Activated naive CD8-positive, alpha-beta T cell treated with anti-CD3 and anti-CD28 coated beads, Interleukin-2, amount 10 ng/mL, durations not matched to agents 7 days and 5 days (primary cell): ENCODE results near the gene PPP1R1C. TPM values are rescaled to one million over a fixed set of nuclear protein-coding genes. Genes with fewer than 3 reads are reported as not detected.

ENCODE experiments used
- ATAC-seq: fragments of 150-1000 bp; cut with Tn5 transposase; one replicate; pipeline ENCODE4 v1.10.0; 2021; ENCODE audit warnings: low read depth, moderate library complexity
- POLR2A ChIA-PET: fragments of 350-600 bp; sonication (Branson Sonifier 250); formaldehyde crosslinking; loops from one replicate; lab custom pipeline; 2021; ENCODE audit warnings: antibody characterized with exemption; lab: Charles Lee
- DNase-seq: peaks from one replicate; pipeline ENCODE4 v3.0.0; 2021
- H3K27ac Mint-ChIP-seq: one replicate; pipeline ENCODE4 v1.8.0; 2022; ENCODE audit warnings: mild to moderate bottlenecking, mixed read lengths
- H3K27me3 Mint-ChIP-seq: one replicate; pipeline ENCODE4 v1.8.0; 2022; ENCODE audit warnings: mild to moderate bottlenecking, moderate library complexity, mixed read lengths
- H3K36me3 Mint-ChIP-seq: one replicate; pipeline ENCODE4 v1.8.0; 2021; ENCODE audit warnings: mild to moderate bottlenecking, mixed read lengths
- H3K4me1 Mint-ChIP-seq: one replicate; pipeline ENCODE4 v1.8.0; 2021; ENCODE audit warnings: mixed read lengths
- H3K4me3 Mint-ChIP-seq: one replicate; pipeline ENCODE4 v1.8.0; 2022; ENCODE audit warnings: mild to moderate bottlenecking, moderate library complexity, mixed read lengths
- H3K9me3 Mint-ChIP-seq: one replicate; pipeline ENCODE4 v1.8.0; 2021; ENCODE audit warnings: mixed read lengths
- total RNA-seq, 2 experiments: library from RNA; stranded (reverse); gene quantifications; one replicate each; pipeline ENCODE4 v1.2.3, GENCODE V29; 2021

The PPP1R1C gene
- total RNA-seq, 2 experiments from 2014 or later, result not detected

GRCh38 chr2:181984060-181984459, 1.6 kb upstream of the PPP1R1C start:
- POLR2A ChIA-PET, result no interaction called here
- Mint-ChIP-seq H3K36me3 (no peaks in the 10 kb centered on the region), H3K9me3 (no peaks in the 10 kb centered on the region), H3K27ac (no peak overlapping the region), H3K27me3 (no peaks in the 10 kb centered on the region), H3K4me1 (no peaks in the 10 kb centered on the region), H3K4me3 (no peak overlapping the region)
- no peak for DNase-seq
- ATAC-seq, result no peak

GRCh38 chr2:181984814-181985631, 630 bp upstream of the PPP1R1C start:
- no peaks in the 10 kb centered on the region for H3K4me1 Mint-ChIP-seq
- DNase-seq, result no peak
- H3K36me3 Mint-ChIP-seq, result no peaks in the 10 kb centered on the region
- H3K27me3 Mint-ChIP-seq, result no peaks in the 10 kb centered on the region
- no peaks in the 10 kb centered on the region for H3K9me3 Mint-ChIP-seq
- POLR2A ChIA-PET, result no interaction called here
- no peak overlapping the region for H3K27ac Mint-ChIP-seq
- no peak for ATAC-seq
- H3K4me3 Mint-ChIP-seq, result no peak overlapping the region

GRCh38 chr2:181988154-181988924, 2.7 kb downstream of the PPP1R1C start:
- H3K36me3 Mint-ChIP-seq, result no peaks in the 10 kb centered on the region
- POLR2A ChIA-PET, result no interaction called here
- ATAC-seq, result no peak
- no peak overlapping the region for H3K4me3 Mint-ChIP-seq
- H3K27me3 Mint-ChIP-seq, result peaks cover 3% of the 10 kb centered on the region
- no peaks in the 10 kb centered on the region for H3K4me1 Mint-ChIP-seq
- no peaks in the 10 kb centered on the region for H3K9me3 Mint-ChIP-seq
- H3K27ac Mint-ChIP-seq, result no peak overlapping the region
- DNase-seq, result no peak

GRCh38 chr2:181989099-181989498, 3.4 kb downstream of the PPP1R1C start:
- no peaks in the 10 kb centered on the region for H3K36me3 Mint-ChIP-seq
- no peak for DNase-seq
- no peaks in the 10 kb centered on the region for H3K4me1 Mint-ChIP-seq
- POLR2A ChIA-PET, result no interaction called here
- H3K27ac Mint-ChIP-seq, result no peak overlapping the region
- H3K4me3 Mint-ChIP-seq, result no peak overlapping the region
- peaks cover 3% of the 10 kb centered on the region for H3K27me3 Mint-ChIP-seq
- no peak for ATAC-seq
- no peaks in the 10 kb centered on the region for H3K9me3 Mint-ChIP-seq

GRCh38 chr2:181991171-181991885, 5.7 kb downstream of the PPP1R1C start:
- Mint-ChIP-seq H3K27ac (no peak overlapping the region), H3K9me3 (no peaks in the 10 kb centered on the region), H3K4me3 (no peak overlapping the region), H3K4me1 (no peaks in the 10 kb centered on the region), H3K27me3 (peaks cover 3% of the 10 kb centered on the region), H3K36me3 (no peaks in the 10 kb centered on the region)
- ATAC-seq (no peak), DNase-seq (no peak)
- POLR2A ChIA-PET, result no interaction called here

GRCh38 chr2:181992776-181993175, 7.1 kb downstream of the PPP1R1C start:
- DNase-seq (no peak), ATAC-seq (no peak)
- Mint-ChIP-seq H3K27ac (no peak overlapping the region), H3K27me3 (peaks cover 3% of the 10 kb centered on the region), H3K9me3 (no peaks in the 10 kb centered on the region), H3K4me1 (no peaks in the 10 kb centered on the region), H3K36me3 (no peaks in the 10 kb centered on the region), H3K4me3 (no peak overlapping the region)
- POLR2A ChIA-PET, result no interaction called here

- POLR2A ChIA-PET, result no interaction called here
- no peak for DNase-seq
- no peaks in the 10 kb centered on the region for H3K36me3 Mint-ChIP-seq
- no peak for ATAC-seq
- H3K9me3 Mint-ChIP-seq, result no peaks in the 10 kb centered on the region
- no peak overlapping the region for H3K27ac Mint-ChIP-seq
- no peaks in the 10 kb centered on the region for H3K4me1 Mint-ChIP-seq
- H3K4me3 Mint-ChIP-seq, result no peak overlapping the region
- peaks cover 3% of the 10 kb centered on the region for H3K27me3 Mint-ChIP-seq
Observed at GRCh38 chr2:181995289-181995688, 9.6 kb downstream of the PPP1R1C start.

GRCh38 chr2:181998041-181998835, 12.6 kb downstream of the PPP1R1C start:
- DNase-seq (no peak), ATAC-seq (no peak)
- no peaks in the 10 kb centered on the region for H3K9me3 Mint-ChIP-seq
- no peaks in the 10 kb centered on the region for H3K27me3 Mint-ChIP-seq
- H3K27ac Mint-ChIP-seq, result no peak overlapping the region
- no peaks in the 10 kb centered on the region for H3K4me1 Mint-ChIP-seq
- no peak overlapping the region for H3K4me3 Mint-ChIP-seq
- POLR2A ChIA-PET, result no interaction called here
- H3K36me3 Mint-ChIP-seq, result no peaks in the 10 kb centered on the region

- H3K4me3 Mint-ChIP-seq, result no peak overlapping the region
- no peak for ATAC-seq
- no peaks in the 10 kb centered on the region for H3K27me3 Mint-ChIP-seq
- no peaks in the 10 kb centered on the region for H3K36me3 Mint-ChIP-seq
- no peaks in the 10 kb centered on the region for H3K4me1 Mint-ChIP-seq
- H3K9me3 Mint-ChIP-seq, result no peaks in the 10 kb centered on the region
- no peak for DNase-seq
- H3K27ac Mint-ChIP-seq, result no peak overlapping the region
- POLR2A ChIA-PET, result no interaction called here
Observed at GRCh38 chr2:181998891-181999654, 13.4 kb downstream of the PPP1R1C start.

- Mint-ChIP-seq H3K9me3 (no peaks in the 10 kb centered on the region), H3K27ac (no peak overlapping the region), H3K27me3 (no peaks in the 10 kb centered on the region), H3K36me3 (no peaks in the 10 kb centered on the region), H3K4me3 (no peak overlapping the region), H3K4me1 (no peaks in the 10 kb centered on the region)
- POLR2A ChIA-PET, result no interaction called here
- ATAC-seq (no peak), DNase-seq (no peak)
Observed at GRCh38 chr2:181999911-182000310, 14.3 kb downstream of the PPP1R1C start.

GRCh38 chr2:182004945-182005520, 19.4 kb downstream of the PPP1R1C start:
- H3K4me3 Mint-ChIP-seq, result no peak overlapping the region
- no peak for ATAC-seq
- no peak overlapping the region for H3K27ac Mint-ChIP-seq
- H3K27me3 Mint-ChIP-seq, result no peaks in the 10 kb centered on the region
- no peaks in the 10 kb centered on the region for H3K9me3 Mint-ChIP-seq
- no peak for DNase-seq
- POLR2A ChIA-PET, result no interaction called here
- no peaks in the 10 kb centered on the region for H3K36me3 Mint-ChIP-seq
- no peaks in the 10 kb centered on the region for H3K4me1 Mint-ChIP-seq

- no peaks in the 10 kb centered on the region for H3K4me1 Mint-ChIP-seq
- ATAC-seq (no peak), DNase-seq (no peak)
- no peak overlapping the region for H3K4me3 Mint-ChIP-seq
- POLR2A ChIA-PET, result no interaction called here
- H3K27ac Mint-ChIP-seq, result no peak overlapping the region
- no peaks in the 10 kb centered on the region for H3K9me3 Mint-ChIP-seq
- H3K27me3 Mint-ChIP-seq, result peaks cover 3% of the 10 kb centered on the region
- no peaks in the 10 kb centered on the region for H3K36me3 Mint-ChIP-seq
Observed at GRCh38 chr2:182006595-182007341, 21.1 kb downstream of the PPP1R1C start.
